ENCODE data around the gene BPTF. TPM values are rescaled to one million over a fixed set of nuclear protein-coding genes. Genes with fewer than 3 reads are reported as not detected.

BPTF gene
- total RNA-seq, 3 donors from 2014 or later (not counting 1 experiment from before 2014, with no cell fraction given), result 168 to 205 (median 193) TPM

DNA sequence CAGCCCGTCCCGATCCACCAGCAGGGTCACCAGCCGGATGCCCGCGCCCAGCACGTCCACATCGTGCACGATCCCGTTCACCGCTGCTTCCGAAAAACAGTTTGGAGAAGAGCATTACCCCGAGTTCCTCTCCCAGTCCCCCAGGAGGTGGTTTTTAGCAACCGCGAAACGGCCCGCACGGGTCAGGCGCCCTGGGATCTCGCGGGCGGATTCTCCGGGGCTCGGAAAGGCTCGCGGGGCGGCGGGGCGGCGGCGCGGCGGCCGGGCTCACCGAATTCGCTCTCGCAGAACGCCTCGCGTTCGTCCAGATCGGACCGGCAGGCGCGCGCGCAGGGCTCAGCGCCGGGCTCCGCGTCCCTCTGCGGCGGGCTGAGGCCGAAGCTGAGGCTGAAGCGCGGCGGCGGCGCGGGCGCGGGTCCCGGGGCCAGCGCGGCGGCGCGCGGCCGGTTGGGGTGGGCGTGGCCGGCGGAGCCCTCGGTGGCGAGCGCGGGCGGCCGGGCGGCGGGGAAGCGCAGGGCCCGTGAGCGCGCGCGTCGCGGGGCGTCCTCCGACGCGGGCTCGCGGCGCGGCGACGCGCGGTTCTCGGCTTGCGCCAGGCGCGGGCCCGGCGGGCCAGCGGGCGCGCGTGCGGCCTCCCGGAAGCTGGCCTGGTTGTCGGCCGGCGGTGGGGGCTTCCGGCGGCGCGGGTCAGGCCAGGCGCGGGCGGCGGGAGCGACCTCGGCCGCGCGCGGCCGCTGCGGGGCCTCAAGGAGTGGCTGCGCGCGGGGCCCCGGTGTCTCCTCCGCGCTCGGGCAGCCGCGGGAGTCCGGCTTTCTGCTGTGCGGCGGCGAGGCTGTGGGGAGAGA lies 168.1 kb downstream of the BPTF start:
- H3K4me1 ChIP-seq (ENCODE audit: control insufficient read depth, insufficient read depth, low read length), result peaks cover 29% of the 10 kb centered on the region
- peak; percentile 77 to 87 for DNase-seq
- WGBS (ENCODE audit: insufficient coverage), result under 1% methylated on average over 144 of the region's 144 CpGs
- Mint-ChIP-seq H3K4me3 (peak overlapping the region; percentile 93), H3K27me3 (ENCODE audit: low read depth in 2 of 2) (peaks cover 5 to 20% of the 10 kb centered on the region in 2 donors), H3K27ac (peak overlapping the region; percentile 89 to 95), H3K36me3 (no peaks in the 10 kb centered on the region), H3K4me1 (peaks cover 35 to 38% of the 10 kb centered on the region in 2 donors), H3K9me3 (no peaks in the 10 kb centered on the region)
- no peaks in the 10 kb centered on the region for H3K9me3 ChIP-seq (ENCODE audit: control insufficient read depth, insufficient read depth, low read length)
- H3K27ac ChIP-seq (ENCODE audit: low read length), result peak overlapping the region; percentile 85
- peaks cover 3% of the 10 kb centered on the region for H3K27me3 ChIP-seq (ENCODE audit: control insufficient read depth, insufficient read depth, low read length)
- H3K36me3 ChIP-seq (ENCODE audit: control insufficient read depth, insufficient read depth, low read length), result no peaks in the 10 kb centered on the region
- H3K4me3 ChIP-seq (ENCODE audit: low read length), result peak overlapping the region; percentile 79
- TF ChIP-seq, protein P1, sequence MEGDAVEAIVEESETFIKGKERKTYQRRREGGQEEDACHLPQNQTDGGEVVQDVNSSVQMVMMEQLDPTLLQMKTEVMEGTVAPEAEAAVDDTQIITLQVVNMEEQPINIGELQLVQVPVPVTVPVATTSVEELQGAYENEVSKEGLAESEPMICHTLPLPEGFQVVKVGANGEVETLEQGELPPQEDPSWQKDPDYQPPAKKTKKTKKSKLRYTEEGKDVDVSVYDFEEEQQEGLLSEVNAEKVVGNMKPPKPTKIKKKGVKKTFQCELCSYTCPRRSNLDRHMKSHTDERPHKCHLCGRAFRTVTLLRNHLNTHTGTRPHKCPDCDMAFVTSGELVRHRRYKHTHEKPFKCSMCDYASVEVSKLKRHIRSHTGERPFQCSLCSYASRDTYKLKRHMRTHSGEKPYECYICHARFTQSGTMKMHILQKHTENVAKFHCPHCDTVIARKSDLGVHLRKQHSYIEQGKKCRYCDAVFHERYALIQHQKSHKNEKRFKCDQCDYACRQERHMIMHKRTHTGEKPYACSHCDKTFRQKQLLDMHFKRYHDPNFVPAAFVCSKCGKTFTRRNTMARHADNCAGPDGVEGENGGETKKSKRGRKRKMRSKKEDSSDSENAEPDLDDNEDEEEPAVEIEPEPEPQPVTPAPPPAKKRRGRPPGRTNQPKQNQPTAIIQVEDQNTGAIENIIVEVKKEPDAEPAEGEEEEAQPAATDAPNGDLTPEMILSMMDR (IDR thresholded peaks at IDR 0.05), result no peak
- intact Hi-C loops (cut with micrococcal nuclease), result loop anchor here (10.0 kb wide), 1 partner anchor 1331 kb away; the partner anchor contains the start of gene ABCA5
- peak; percentile 74 to 92 (median 80) for ATAC-seq

DNA sequence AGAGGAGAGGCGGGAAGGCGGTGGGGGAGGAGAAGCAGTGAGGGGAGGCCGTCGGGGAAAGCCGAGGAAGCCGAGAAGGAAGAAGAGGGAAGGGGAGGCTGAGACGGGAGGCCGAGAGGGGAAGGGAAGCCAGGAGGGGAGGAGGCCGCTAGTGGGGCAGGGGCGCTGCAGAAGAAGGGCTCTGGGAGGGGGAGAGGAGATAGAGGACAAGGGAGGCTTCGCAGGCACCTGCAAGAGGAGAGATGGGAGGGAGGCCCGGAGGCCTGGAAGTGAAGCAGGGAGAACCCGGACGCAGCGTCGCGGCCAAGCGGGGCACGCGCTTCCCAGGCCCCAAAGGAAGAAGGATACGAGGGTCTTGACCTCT lies 168.7 kb downstream of the BPTF start:
- DNase-seq (no peak), ATAC-seq (no peak)
- peak overlapping the region; percentile 77 to 86 for H3K27ac Mint-ChIP-seq
- peak overlapping the region; percentile 92 for H3K4me3 Mint-ChIP-seq
- H3K36me3 Mint-ChIP-seq, result no peaks in the 10 kb centered on the region
- H3K9me3 ChIP-seq (ENCODE audit: control insufficient read depth, insufficient read depth, low read length), result no peaks in the 10 kb centered on the region
- peaks cover 29% of the 10 kb centered on the region for H3K4me1 ChIP-seq (ENCODE audit: control insufficient read depth, insufficient read depth, low read length)
- 6% methylated on average over 21 of the region's 21 CpGs for WGBS (ENCODE audit: insufficient coverage)
- peak overlapping the region; percentile 79 for H3K4me3 ChIP-seq (ENCODE audit: low read length)
- H3K4me1 Mint-ChIP-seq, result peaks cover 35 to 38% of the 10 kb centered on the region in 2 donors
- H3K27ac ChIP-seq (ENCODE audit: low read length), result peak overlapping the region; percentile 85
- peaks cover 5 to 23% of the 10 kb centered on the region in 2 donors for H3K27me3 Mint-ChIP-seq (ENCODE audit: low read depth in 2 of 2)
- TF ChIP-seq, protein P1 (IDR thresholded peaks at IDR 0.05), result no peak
- intact Hi-C loops (cut with micrococcal nuclease), result loop anchor here (10.0 kb wide), 1 partner anchor 1331 kb away; the partner anchor contains the start of gene ABCA5
- no peaks in the 10 kb centered on the region for H3K9me3 Mint-ChIP-seq
- H3K36me3 ChIP-seq (ENCODE audit: control insufficient read depth, insufficient read depth, low read length), result no peaks in the 10 kb centered on the region
- peaks cover 3% of the 10 kb centered on the region for H3K27me3 ChIP-seq (ENCODE audit: control insufficient read depth, insufficient read depth, low read length)

DNA sequence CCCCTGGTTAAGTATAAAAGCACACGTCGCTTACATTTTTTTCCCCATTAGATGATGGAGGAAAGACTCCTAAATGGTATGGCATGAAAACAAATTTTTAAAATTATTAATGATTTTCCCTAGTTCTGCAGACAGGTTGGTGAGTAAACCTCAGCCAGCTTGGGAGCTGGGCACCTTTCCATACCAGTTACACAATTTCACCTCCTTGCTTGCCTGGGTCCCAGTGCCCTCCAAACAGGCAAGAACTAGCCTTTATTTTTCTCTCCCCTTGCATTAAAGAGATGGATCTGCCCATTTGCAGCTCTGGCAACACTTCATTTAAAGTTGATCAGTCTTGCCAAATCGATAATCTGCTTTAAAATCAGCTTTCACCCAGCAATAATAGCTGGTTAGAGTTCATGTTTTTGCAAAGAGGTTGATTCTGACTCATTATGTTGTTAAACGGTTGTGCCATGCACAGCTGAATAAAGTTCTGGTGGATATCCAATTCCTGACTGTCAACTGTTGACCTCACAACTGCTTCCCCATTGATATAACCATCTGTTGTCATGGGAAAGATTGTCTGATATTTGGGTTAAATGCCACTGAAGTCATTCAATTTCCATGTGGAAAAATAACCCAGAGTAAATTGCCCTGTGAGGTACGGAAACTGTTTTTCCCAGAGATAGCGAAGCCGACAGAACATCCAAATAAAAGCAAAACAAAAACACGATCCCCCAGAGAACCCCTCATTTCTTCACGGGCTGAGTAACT lies 169.7 kb downstream of the BPTF start:
- peak overlapping the region; percentile 77 to 86 for H3K27ac Mint-ChIP-seq
- intact Hi-C loops (cut with micrococcal nuclease), result loop anchor here (10.0 kb wide), 1 partner anchor 1330 kb away; the partner anchor contains the start of gene ABCA5
- peaks cover 5 to 23% of the 10 kb centered on the region in 2 donors for H3K27me3 Mint-ChIP-seq (ENCODE audit: low read depth in 2 of 2)
- no peaks in the 10 kb centered on the region for H3K36me3 ChIP-seq (ENCODE audit: control insufficient read depth, insufficient read depth, low read length)
- DNase-seq (peak in 1 of 2 donors; percentile 14), ATAC-seq (no peak)
- no peaks in the 10 kb centered on the region for H3K9me3 ChIP-seq (ENCODE audit: control insufficient read depth, insufficient read depth, low read length)
- no peak overlapping the region for H3K27ac ChIP-seq (ENCODE audit: low read length)
- 29% methylated on average over 5 of the region's 9 CpGs for WGBS (ENCODE audit: insufficient coverage)
- peaks cover 35 to 38% of the 10 kb centered on the region in 2 donors for H3K4me1 Mint-ChIP-seq
- no peaks in the 10 kb centered on the region for H3K36me3 Mint-ChIP-seq
- peak overlapping the region; percentile 35 for H3K4me3 ChIP-seq (ENCODE audit: low read length)
- H3K9me3 Mint-ChIP-seq, result no peaks in the 10 kb centered on the region
- H3K27me3 ChIP-seq (ENCODE audit: control insufficient read depth, insufficient read depth, low read length), result peaks cover 3% of the 10 kb centered on the region
- peak overlapping the region; percentile 92 for H3K4me3 Mint-ChIP-seq
- H3K4me1 ChIP-seq (ENCODE audit: control insufficient read depth, insufficient read depth, low read length), result peaks cover 29% of the 10 kb centered on the region
- TF ChIP-seq, protein P1 (IDR thresholded peaks at IDR 0.05), result no peak

Measured in natural killer cell (primary cell).